Calu3 (cell line): ENCODE measurements around the gene CALD1. TPM values are rescaled to one million over a fixed set of nuclear protein-coding genes. Genes with fewer than 3 reads are reported as not detected.

ENCODE experiments used
- BruUV-seq: library from RNA; stranded (reverse); fragments of 400-500 nt; replicated peaks from 2 replicates; lab custom pipeline; 2021; lab: Mats Ljungman, UMichigan
- CTCF ChIA-PET: fragments of 300-600 bp; sonication (Branson Sonifier 250); formaldehyde crosslinking; loops from one replicate; lab custom pipeline; 2022; ENCODE audit warnings: antibody characterized with exemption; lab: Charles Lee
- DNase-seq: peaks from one replicate; pipeline ENCODE4 v3.0.0; 2022
- H3K27ac Mint-ChIP-seq: one replicate; pipeline ENCODE4 v1.8.0; 2022; ENCODE audit warnings: mixed read lengths; ENCODE audit not compliant: unreplicated experiment
- H3K27me3 Mint-ChIP-seq: one replicate; pipeline ENCODE4 v1.8.0; 2022; ENCODE audit warnings: mixed read lengths; ENCODE audit not compliant: unreplicated experiment
- H3K36me3 Mint-ChIP-seq: one replicate; pipeline ENCODE4 v1.8.0; 2022; ENCODE audit warnings: mild to moderate bottlenecking, moderate library complexity, mixed read lengths; ENCODE audit not compliant: insufficient read depth, unreplicated experiment
- H3K4me1 Mint-ChIP-seq: one replicate; pipeline ENCODE4 v1.8.0; 2022; ENCODE audit warnings: mild to moderate bottlenecking, low read depth, mixed read lengths; ENCODE audit not compliant: unreplicated experiment
- H3K4me3 Mint-ChIP-seq: one replicate; pipeline ENCODE4 v1.8.0; 2022; ENCODE audit warnings: mild to moderate bottlenecking, low read depth, moderate library complexity, mixed read lengths; ENCODE audit not compliant: unreplicated experiment
- H3K9me3 Mint-ChIP-seq: one replicate; pipeline ENCODE4 v1.8.0; 2022; ENCODE audit warnings: low read depth, mixed read lengths; ENCODE audit not compliant: unreplicated experiment
- intact Hi-C: fragments of 100-400 bp; cut with micrococcal nuclease; formaldehyde crosslinking; loops from one replicate; pipeline ENCODE4 v1.10.0; 2022; ENCODE audit not compliant: unreplicated experiment
- total RNA-seq: library from RNA; stranded (reverse); gene quantifications from 2 replicates; pipeline ENCODE4 v1.2.3, GENCODE V29; 2022
- TF ChIP-seq, protein P1 (sequence below): fragments of 200-600 bp; IDR thresholded peaks from one replicate; pipeline ENCODE4 v1.8.0; 2022; ENCODE audit warnings: antibody characterized with exemption; ENCODE audit not compliant: unreplicated experiment

The CALD1 gene
- total RNA-seq, 1 experiment from 2014 or later, result 9.3 TPM

DNA sequence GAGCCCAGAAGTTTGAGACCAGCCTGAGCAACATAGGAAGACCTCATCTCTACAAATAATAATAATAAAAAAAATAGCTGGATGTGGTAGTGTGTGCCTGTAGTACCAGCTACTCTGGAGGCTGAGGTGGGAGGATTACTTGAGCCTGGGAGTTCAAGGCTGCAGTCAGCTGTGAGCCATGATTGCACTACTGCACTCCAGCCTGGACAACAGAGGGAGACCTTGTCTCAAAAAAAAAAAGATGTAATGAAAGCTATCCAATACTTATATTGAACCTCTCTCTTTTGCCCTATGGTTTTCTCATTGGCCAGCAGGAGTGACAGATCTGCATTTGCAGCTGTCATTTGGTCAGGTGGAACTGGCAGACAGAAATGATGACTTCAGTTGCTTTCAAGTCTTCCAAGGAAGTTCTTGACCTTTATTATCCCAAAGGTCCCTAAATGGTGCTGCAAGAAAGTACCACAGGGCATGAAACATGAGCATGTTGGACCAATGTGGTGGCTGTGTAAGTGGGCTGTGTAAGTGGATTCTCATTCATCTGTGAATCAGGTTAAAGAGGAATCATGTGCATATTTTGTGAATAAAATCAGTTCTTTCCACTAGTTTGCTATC is 99.4 kb downstream of the CALD1 start:
- no peaks in the 10 kb centered on the region for H3K27me3 Mint-ChIP-seq
- no peaks in the 10 kb centered on the region for H3K9me3 Mint-ChIP-seq
- H3K36me3 Mint-ChIP-seq, result no peaks in the 10 kb centered on the region
- no peak overlapping the region for H3K4me3 Mint-ChIP-seq
- H3K4me1 Mint-ChIP-seq, result peaks cover 8% of the 10 kb centered on the region
- no peak overlapping the region for H3K27ac Mint-ChIP-seq
- no peak for DNase-seq
- no TSS peak for BruUV-seq
- intact Hi-C loops, result no loop called here
- TF ChIP-seq, protein P1, sequence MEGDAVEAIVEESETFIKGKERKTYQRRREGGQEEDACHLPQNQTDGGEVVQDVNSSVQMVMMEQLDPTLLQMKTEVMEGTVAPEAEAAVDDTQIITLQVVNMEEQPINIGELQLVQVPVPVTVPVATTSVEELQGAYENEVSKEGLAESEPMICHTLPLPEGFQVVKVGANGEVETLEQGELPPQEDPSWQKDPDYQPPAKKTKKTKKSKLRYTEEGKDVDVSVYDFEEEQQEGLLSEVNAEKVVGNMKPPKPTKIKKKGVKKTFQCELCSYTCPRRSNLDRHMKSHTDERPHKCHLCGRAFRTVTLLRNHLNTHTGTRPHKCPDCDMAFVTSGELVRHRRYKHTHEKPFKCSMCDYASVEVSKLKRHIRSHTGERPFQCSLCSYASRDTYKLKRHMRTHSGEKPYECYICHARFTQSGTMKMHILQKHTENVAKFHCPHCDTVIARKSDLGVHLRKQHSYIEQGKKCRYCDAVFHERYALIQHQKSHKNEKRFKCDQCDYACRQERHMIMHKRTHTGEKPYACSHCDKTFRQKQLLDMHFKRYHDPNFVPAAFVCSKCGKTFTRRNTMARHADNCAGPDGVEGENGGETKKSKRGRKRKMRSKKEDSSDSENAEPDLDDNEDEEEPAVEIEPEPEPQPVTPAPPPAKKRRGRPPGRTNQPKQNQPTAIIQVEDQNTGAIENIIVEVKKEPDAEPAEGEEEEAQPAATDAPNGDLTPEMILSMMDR, result no peak
- CTCF ChIA-PET, result no interaction called here

DNA sequence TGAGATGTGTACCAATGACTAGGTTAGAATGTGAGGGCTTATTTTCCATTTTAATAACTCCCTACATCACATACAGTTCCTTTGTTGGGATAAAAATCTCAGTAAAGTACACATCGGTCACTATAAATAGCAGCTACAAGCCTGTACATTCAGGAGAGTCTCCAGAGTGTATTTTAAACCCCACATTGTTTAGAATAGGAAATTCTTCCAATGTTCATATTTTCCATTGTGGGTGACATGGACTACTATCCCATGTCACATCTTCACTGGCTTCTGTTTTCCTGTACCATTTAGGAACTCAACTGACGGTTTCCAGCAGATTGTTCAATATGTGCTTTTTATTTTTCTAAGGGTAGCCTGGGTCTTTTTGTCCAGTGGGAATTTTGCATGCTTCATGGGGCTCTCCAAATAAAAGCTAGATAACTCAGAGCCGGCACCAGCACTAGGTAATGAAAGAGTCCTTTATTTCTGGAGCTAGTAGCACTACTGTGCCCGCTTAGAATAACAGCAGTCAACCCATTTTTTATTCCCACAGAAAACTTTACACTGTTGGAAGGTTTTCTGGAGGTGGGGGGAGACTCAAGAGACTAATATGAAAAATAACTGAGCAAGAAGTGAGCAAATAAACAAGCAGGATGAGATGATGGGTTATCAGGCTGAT is 100.5 kb downstream of the CALD1 start:
- intact Hi-C loops, result no loop called here

DNA sequence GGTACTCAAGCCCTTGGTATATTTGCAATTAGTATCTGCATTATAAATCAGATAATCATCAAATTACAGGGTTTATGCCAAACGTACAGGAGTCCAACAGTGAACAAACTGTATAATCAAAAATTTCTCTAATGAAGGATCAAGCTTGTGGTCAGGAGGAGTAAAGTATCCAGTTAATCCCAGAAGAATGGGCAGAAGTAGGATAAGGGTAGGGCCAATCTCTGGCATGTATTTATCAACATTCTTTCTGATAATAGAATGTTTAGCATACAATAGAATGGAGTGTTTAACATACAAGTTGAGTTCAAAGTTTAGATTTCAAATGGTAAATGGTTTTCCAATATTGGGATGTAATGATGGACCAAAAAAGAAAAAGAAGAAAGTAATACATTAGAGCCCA is 103.0 kb downstream of the CALD1 start:
- Mint-ChIP-seq H3K4me3 (no peak overlapping the region), H3K27me3 (no peaks in the 10 kb centered on the region), H3K4me1 (peaks cover 30% of the 10 kb centered on the region), H3K27ac (no peak overlapping the region), H3K36me3 (no peaks in the 10 kb centered on the region), H3K9me3 (no peaks in the 10 kb centered on the region)
- CTCF ChIA-PET, result no interaction called here
- TF ChIP-seq, protein P1, result no peak
- no TSS peak for BruUV-seq
- intact Hi-C loops, result no loop called here
- no peak for DNase-seq

More for the DNA sequence above, 100.5 kb downstream of the CALD1 start:
- H3K27me3 Mint-ChIP-seq, result no peaks in the 10 kb centered on the region
- H3K9me3 Mint-ChIP-seq, result no peaks in the 10 kb centered on the region
- TF ChIP-seq, protein P1, result no peak
- no peak for DNase-seq
- CTCF ChIA-PET, result no interaction called here
- no peak overlapping the region for H3K4me3 Mint-ChIP-seq
- no peaks in the 10 kb centered on the region for H3K36me3 Mint-ChIP-seq
- BruUV-seq, result no TSS peak
- peaks cover 8% of the 10 kb centered on the region for H3K4me1 Mint-ChIP-seq
- H3K27ac Mint-ChIP-seq, result no peak overlapping the region

DNA sequence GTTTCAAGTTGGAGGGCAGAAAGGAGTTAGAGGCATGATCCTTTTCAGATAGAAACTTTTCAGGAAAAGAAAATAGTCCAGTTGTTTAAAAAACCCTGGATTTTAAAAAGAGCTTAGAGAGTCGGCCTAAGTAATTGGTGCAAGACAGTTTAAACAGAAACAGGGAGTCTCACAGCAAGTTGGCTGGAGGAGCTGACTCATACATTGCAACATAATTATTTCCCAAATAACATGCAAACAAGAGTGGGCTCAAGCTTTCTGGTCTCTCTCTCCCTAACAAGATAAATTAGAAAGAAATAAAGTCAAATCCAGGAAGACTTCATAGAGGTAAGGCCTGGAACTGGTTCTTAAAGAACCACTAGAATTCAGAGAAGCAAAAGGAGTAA is 106.5 kb downstream of the CALD1 start:
- CTCF ChIA-PET, result interaction anchor here (0.5 to 0.6 kb wide), 2 partner anchors 42 to 879 kb away, joined by 3 read pairs; no protein-coding TSS in a partner anchor
- no peaks in the 10 kb centered on the region for H3K36me3 Mint-ChIP-seq
- intact Hi-C loops, result loop anchor here (5.0 kb wide), 1 partner anchor 56 kb away; no protein-coding TSS in a partner anchor

More for the DNA sequence above, 106.5 kb downstream of the CALD1 start:
- Mint-ChIP-seq H3K9me3 (no peaks in the 10 kb centered on the region), H3K4me3 (no peak overlapping the region), H3K27me3 (no peaks in the 10 kb centered on the region), H3K27ac (peak overlapping the region; percentile 60), H3K4me1 (peaks cover 33% of the 10 kb centered on the region)
- BruUV-seq, result no TSS peak
- TF ChIP-seq, protein P1, result no peak
- DNase-seq, result no peak
